NCI-H1694 treated with DMSO at 0.1 percent for 48 hours (cell line): ENCODE measurements around the gene RPL3.

Experiments
- DNase-seq: peaks from one replicate; lab custom pipeline; 2025; lab: John Stamatoyannopoulos, UW

RPL3 gene

DNA sequence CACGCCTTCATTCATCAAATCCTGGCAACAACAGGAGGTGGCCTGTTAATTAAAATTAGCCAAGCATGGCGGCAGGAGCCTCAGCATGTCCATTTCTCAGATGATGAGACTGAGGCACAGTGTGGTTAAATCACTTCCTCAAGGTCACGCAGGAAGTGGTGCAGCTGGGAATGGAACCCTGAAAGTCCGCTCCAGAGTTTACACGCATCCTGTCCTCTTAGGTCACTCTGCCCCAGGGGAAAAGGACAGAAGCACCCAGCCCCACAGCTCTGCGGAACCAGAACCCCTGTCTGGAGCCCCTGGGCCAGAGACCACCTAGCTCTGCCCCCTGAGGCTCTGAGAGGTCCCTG, 19.6 kb downstream of the RPL3 start:
- no peak for DNase-seq

DNA sequence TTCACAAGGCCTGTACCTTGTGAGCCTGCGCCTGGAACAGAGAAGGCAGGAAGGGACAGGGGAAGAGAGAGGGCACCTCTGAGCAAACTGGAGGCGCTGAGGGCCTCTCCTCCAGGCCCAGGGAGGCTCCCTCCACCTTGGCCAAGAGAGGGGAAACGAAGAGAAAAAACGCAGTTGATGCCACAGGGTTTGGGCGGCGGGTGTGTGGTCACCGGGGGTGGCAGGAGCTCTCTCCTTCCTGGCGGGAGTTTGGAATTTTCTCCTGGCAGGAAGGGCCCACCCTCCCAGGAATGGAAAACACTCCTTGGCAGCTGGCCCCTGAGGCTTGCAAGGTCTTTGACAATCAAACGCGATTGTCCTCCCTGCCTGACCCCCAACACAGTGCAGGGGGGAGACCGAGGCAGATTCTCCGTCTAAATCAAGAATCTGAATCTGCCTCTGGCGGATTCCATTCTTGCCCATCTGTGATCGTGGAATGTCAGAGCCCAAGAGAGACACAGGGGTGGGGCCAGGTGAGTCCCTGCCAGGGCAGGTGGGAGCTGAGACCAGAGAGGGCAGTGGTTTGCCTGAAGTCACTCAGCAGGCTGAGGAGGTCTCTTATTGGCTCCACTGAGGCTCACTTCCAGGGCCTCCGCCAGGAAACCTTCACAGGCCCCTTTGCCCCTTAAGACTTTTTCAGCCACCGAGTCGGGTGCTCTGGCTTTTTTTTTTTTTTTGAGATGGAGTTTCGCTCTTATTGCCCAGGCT, 21.0 kb downstream of the RPL3 start:
- DNase-seq, result no peak

DNA sequence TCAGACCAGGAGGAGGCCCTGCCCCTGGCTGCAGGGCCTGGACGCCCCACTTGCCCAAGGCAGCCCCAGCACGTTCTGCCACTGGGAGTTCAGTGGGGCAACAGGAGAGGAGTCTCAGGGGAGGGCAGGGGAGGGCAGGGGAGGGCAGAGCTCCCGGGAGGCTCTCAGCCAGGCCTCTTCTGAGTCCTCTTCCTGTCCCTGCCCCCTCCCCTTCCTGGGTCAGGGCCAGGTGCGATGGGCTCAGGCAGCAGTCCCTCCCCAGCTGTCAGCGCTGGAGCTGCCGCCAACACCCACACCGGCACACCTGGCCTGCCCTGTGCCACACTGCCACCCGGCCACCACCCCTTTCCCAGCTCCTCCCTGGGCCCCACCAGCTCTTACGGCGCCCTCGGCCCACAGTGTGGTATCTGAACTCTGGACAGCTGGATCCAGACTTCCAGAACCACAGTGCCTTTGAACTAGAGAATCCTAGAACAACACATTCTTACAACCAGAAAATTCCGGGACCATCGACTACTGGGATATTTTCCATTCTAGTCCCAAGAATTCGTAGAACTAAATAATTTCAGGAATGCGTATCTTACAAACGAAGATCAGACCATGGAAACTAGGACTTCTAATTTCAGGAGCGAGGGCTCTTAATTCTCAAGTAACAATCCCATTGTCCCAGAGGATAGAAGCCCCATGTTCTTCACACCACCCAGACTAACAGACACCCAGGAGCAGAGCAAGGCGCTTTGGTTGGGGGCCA, 21.8 kb downstream of the RPL3 start:
- DNase-seq, result no peak

DNA sequence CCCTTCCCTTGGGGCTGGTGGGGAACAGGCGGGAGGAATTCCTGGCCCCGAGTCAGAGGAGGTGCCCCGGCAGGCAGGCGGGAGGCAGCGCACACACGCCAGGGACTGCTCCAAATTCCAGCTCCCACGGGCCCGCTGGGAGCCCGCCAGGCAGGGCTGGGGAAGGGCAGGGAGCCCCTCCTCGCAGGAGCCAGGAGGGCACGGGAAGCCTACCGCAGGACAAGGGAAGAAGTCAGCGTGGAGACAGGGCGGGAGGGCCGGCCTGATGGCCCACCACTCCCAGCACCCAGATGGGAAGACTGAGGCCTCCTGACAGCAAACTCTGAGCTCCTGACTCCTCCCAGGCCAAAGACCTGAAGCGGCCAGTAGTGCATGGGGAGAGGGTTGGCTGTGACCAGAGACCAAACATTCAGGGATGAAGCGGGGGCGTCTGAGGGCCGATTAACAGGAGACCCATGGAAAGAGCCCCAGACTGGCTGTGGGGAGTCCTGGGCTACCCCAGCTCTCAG, 22.4 kb downstream of the RPL3 start:
- no peak for DNase-seq

DNA sequence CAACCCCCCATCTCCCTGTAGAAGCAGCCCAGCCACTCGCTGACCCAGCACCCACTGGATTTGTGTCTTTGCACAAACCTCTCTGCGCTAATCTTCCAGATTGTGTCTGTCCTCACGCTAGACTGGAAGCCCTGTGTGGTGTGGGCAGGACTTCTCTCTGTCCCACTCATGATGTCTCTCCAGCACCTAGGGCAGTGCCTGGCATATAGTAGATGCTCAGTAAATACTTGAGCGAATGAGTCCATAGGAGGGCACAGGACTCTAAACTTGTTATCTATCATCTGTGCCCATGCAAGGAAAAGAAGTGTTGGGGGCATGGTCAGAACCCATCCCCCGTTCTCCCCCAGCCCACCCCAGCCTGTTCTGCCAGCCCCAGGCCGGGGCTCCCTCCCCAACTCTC, 22.9 kb downstream of the RPL3 start:
- DNase-seq, result no peak

DNA sequence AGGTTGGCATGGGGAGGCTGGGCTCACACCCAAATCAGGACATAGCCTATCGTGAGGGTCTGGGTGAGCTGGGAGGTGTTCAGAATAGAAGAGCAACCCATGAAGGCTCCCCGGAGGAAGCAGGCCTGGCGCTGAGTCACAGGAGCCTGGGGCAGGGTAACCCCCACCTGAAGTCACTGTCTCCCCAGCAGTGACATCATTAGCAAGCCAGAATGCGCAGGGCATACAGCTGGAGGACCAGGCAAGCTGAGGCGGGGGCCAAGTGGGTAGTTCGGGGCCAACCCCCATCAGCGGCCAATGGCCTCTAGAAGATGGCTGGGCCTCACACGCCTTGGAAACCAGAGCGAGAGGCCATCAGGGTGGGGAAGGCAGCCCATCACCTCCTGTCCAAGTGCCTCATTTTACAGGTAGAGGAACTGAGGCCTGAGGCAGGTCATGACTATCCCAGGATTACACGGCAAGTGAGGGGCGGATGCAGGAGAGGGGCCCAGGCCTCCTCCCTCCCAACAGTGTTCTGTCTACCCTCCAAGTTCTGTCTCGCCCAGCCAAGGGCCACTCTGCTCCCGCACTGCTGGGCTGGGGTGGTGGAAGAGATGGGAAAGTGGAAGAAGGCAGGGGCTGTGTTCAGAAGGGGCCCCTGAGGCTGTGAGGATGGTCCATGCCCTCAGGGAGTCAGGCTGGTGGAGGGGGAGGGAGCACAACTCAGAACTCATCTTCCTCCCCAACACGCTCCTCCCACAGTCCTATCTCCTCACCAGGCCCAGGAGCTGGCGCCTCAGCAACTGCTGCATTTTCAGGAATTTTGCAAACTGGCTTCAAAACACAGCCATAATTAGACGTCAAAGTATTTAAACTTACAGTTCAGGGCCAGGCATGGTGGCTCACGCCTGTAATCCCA, 24.6 kb downstream of the RPL3 start:
- no peak for DNase-seq

DNA sequence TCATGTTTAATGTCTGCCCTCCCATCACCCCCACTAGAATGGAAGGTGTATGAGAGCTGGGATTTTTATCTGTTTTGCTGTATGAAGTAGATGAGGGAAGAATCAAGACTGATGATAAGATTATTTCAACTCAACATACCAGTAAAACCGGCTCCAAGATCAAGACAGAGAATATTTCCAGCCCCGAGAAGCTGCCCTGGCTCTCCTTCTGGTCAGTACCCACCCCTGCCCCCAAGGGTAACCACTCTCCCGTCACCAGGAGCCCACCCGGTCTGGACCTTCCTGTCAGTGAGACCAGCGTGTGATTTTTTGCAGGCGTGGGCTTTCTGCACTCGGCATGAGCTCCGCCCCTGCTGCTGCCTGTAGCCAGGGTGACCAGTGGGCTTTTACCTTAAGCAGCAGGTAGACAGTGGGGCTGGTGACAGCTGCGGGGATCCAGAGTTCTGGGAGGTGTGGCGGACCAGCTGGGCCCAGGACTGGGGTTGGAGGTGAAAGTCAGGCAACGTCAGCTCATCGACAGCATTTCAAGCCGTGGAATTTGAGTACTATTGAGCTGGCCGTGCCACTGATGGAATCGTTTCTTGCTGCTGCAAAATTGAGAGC, 25.6 kb downstream of the RPL3 start:
- DNase-seq, result no peak

DNA sequence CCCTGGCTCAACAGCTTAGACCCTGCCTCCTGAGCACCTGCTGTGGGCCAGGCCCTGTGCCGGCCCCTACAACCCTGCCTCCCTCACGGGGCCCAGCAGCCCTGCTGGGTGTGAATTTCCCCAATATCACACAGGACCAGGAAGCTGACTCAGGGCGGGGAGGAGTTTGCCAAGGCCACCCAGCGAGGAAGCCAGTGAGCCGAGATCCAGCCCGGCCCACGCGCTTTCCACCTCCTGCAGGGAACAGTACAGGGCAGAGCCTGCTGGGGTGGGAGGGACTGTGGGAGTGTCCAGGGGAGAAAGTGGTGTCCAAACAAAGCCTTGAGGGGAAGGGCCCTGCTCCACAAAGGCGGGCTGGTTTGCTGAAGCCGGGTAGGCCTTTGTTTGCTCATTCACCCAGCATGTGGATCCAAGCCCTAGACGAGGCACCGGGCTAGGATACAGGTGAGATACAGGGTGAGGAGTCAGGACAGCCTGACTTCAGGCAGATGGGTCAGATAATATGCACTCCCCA, 26.8 kb downstream of the RPL3 start:
- DNase-seq, result no peak

DNA sequence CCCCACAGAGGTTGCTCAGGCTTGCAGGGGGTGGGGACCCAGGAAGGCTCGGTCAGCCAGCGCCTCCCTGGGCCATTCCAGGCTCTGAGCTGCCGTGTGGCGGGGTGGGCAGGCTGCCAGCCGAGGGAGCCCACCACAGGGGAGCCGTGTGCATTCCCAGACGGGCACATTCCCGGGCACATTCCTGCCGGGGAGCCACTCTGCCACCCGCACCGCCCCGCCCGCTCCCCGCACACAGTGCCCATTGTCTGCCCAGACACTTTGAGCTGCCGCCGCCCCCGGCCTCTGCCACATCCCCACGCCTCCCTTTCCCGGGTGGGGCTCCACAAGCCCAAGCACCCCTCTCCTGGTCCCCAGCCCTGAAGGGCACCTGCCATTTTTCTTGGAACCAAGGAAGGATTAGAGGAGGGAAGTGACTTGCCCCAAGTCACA, 27.4 kb downstream of the RPL3 start:
- DNase-seq, result no peak

DNA sequence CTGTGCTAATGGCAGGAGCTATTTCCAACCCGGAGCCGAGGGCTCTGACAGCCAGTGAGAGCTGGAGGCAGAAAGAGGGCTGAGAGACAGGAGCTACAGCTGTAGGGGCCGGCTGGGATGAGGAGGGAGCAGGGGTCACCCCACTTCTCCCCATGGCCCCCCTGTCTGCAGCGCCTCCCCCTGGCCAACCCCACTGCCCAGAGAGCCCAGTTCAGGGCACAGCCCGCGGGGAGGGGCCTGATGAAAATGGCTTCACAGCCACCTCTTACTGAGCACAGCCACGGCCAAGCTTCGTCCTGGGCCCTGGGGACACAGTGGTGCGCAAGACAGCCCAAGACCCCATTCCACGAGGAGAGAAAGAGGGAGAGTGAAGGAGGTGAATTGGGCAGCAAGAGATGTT, 27.9 kb downstream of the RPL3 start:
- DNase-seq, result no peak

DNA sequence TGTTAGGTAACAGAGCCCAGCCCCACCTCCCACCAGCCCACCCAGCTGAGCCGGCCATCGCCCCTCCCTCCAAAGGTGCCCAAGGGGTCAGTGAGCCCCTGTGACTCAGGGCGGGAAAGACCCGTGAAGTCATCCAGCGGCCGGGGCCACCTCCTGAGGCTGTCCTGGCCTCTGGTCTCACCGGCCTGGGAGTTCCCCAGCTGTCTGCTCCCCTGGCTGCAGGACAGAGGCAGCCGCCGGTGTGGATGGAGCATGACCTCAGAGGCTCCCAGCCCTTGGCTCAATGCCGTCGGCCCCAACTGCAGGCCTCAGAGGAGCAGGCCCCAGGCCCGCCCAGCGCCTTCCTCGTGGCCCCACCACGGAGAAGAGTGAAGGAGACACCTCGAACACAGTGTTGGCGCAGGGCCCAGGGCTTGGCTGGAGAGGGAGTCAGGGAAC, 28.7 kb downstream of the RPL3 start:
- DNase-seq, result no peak

DNA sequence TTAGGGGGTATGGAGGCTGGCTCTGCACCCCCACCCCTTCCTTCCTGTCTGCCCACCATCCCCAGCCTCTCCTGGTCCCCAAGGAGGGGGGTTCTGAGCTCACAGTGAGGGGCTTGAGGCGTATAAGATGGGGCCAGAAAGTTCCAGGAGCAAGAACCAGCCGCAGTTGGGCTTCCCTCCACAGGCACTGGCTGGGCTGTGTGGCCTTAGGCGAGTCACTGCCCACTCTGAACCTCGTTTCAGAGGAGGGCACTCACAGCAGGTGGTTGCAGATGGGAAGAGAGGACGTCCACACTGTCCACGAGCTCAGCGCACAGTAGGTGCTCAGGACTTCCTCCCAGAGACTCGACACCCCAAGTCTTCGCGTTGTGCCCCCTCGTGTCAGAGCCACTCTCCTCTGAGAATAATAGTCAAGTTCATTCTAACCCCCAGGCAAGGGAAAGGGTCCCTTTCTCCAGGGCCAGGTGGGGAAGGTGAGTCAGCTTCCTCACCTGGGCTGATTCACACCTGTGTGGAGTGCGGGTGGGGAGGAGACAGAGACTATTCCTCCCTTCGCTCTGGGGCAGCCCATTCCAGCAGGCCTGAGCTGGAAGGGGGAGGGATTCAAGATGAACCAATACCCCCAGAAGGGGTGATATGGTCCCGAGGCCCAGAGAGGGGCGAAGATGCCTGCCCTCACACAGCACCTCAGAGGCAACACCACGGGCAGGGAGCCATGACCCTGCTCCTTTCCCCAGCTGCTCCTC, 29.3 kb downstream of the RPL3 start:
- no peak for DNase-seq

DNA sequence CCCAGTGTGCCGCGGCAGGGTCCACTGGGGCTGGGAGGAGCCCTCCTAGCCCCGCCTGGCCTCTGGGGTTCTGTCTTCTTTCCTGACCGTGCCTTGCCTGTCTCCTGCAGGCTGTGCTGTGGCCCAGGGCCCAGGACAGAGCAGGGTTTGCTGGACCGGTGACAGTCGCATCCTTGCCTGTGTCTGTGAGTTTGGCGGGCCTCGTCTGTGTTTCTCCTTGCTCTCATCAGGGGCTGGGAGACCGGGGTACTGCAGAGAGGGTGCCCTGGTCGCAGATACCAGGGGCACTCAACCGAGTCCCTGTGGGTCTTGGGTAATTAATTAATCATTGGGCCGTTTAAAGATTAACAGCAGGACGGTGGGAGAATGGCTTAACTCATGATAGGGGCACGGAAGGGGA, 29.9 kb downstream of the RPL3 start:
- DNase-seq, result no peak

DNA sequence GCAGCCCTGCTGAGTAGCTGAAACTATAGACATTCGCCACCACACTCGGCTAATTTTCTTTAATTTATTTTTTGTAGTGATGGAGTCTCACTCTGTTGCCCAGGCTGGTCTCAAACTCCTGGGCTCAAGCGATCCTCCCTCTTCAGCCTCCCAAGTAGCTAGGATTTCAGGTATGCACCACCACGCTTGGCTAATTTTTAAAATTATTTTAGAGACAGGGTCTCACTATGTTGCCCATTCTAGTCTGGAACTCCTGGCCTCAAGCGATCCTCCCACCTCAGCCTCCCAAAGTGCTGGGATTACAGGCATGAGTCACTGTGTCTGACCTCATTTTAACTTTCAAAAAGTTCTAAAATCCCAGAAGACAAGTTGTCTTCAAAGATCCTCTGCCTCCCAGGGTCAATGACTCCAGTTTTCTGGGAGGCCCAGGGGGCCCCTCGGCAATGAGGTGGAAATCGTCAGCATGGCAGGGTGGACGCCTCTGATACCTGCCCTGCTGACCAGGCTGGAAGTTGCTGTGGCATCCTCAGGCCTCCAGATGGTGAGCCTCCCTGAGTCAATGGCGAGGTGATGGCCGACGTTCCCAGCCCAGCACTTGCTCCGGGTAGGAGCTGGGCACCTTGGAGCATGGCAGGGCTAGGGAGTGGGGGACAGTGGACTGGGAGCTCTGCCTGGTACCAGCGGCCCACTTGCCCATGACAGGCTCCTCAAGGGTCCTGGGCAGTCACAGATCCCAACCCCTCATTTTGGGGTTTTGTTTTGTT, 31.1 kb downstream of the RPL3 start:
- DNase-seq, result no peak

DNA sequence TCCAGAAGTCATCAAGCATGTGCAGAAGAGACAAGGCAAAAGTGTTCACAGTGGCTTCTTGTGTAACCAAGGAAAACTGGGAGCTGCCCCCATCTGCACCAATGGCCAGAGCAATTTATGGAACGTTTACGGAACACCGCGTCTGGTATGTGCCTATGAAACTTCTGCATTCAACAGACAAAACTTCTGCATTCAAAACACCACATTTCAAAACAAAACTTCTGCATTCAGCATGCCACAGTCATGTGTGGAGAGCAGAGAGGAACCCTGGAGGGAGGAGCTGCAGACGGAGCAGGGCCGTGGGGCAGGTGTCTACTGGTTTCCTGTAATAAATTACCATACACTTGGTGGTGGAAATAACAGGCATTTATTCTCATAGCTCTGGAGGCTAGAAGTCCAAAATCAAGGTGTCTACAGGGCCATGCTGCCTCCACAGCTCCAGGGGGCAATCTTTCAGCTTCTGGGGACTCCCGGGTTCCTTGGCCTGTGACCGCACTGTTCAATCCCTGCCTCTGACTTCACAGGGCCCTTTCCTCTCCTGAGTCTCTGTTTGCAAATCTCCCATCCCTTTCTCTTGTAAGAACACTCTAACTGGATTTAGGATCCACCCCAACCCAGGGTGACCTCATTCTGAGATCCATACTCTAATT, 32.2 kb downstream of the RPL3 start:
- no peak for DNase-seq

DNA sequence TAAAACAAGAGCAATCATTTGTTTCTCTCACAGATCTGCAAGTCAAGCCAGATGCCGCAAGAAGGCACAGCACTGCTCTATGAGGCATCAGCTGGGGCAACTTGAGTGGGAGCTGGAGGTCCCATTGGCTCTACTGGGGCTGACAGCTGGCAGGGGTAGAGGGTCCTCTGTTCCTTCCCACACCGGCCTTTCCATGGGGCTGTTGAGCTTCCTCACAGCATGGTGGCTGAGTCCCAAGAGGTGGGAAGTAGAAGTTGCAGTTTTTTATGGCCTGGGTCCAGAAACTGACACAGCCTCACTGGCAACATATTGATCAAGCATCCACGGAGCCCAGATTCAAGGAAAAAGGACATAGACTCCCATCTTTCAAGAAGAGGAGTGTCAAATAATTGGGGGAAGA, 34.4 kb downstream of the RPL3 start:
- DNase-seq, result no peak

DNA sequence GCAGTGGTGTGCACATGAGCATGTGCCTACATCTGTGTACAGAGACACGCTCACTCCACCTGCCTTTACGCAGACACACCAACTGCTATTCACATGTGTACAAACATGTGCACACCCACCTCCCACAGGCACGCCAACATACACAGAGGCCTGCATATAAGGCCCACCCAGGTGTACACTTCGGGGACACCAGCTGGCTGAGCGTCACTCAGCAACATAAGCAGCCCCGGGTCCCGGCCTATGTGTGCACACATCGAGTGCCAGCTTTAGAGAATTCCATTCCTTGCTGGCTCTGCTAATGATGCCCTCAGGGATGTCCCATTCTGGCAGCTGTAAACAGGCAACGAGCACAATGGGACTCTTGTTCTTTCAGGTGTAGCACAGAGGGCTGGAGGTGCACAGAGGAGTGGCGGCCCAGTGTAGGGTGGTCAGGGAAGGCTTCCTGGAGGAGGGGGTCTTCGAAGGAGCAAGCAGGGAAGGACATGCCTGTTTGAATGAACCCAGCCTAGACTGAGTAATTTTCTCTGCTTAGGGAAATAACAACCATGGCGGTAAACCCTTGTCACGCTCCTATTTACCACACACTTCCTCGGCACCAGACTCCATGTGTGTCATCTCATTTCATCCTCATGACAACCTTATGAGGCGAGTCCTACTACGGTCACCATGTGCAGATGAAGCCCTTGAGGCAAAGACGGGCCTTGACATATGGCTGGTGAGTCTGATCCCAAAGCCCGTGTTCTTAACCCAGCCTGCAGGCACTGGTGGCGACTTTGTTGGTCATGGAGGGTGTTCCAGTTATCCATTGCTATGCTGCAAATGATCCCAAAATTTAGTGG, 35.1 kb downstream of the RPL3 start:
- no peak for DNase-seq

DNA sequence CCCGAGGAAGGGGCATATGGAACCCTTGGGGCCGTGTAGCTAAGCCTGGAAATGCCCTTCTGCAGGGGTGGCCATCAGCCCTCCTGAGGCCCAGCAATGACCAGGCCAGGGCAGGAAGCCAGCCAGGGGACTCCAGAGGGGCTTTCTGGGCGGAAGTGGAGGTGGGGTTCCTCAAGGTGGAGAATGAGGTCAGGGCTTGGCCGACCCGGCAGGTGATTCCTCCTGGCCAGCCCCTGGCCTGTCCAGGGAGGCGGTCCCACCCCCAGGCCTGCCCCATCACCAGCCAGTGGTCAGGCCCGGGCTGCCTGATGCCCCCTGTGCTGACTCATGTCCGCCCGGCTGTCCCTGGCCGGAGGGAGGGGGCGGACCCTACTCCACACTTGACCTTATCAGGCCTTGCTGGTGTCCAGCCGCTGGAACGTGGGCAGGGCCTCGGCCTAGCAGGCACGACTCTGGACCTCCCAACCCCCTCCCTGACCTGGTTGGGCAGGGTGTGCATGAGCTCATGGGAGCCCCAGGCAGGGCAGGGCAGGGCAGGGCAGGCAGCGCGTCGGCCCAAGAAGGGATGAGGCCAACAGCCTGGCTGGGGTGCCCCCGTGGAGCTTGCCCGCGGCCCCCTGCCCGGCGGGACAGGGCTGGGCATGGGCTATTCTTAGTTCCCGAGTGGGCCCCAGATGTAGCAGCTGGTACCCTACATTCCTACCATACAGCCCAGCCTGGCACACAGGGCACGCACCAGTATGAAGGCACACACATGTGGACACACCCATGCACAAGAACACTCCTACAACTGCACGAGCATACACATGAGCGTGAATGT, 35.9 kb downstream of the RPL3 start:
- no peak for DNase-seq
